HEK293 (cell line): ENCODE measurements around the gene SOWAHA.

ENCODE experiments used
- CTCF ChIA-PET: fragments of 350-600 bp; formaldehyde crosslinking; extraction: SDS; loops from one replicate; lab custom pipeline; 2021; ENCODE audit warnings: antibody characterized with exemption; lab: Yijun Ruan, JAX
- POLR2A ChIA-PET: fragments of 300-600 bp; formaldehyde crosslinking; extraction: SDS; loops from one replicate; lab custom pipeline; 2020; ENCODE audit warnings: antibody characterized with exemption, inconsistent platforms; lab: Yijun Ruan, JAX
- H3K27ac ChIP-seq: fragments of 200-500 bp; sonication (Bioruptor generic); 2 replicates; pipeline ENCODE4 v1.5.1; 2014; ENCODE audit warnings: low read depth, low read length, control low read depth, inconsistent platforms; ENCODE audit errors: extremely low read depth
- H3K36me3 ChIP-seq, 2 experiments: fragments of 200-500 bp in 1 of 2; sonication (Bioruptor generic) in 1 of 2; 1 replicate in 1 of 2; 2 replicates in 1 of 2; pipeline ENCODE4 v1.5.1; 2014 to 2017; ENCODE audit warnings: inconsistent platforms in 2 of 2, low read length in 2 of 2; ENCODE audit not compliant: control insufficient read depth in 2 of 2, insufficient read depth in 1 of 2
- H3K4me1 ChIP-seq: fragments of 200-500 bp; sonication (Bioruptor generic); 2 replicates; pipeline ENCODE4 v1.5.1; 2014; ENCODE audit warnings: mild to moderate bottlenecking, low read length, inconsistent platforms; ENCODE audit not compliant: control insufficient read depth, insufficient read depth
- H3K4me3 ChIP-seq: 2 replicates; pipeline ENCODE4 v1.5.1; 2011; ENCODE audit warnings: low read depth, mild to moderate bottlenecking, control low read depth, low read length, moderate library complexity
- H3K9me3 ChIP-seq: fragments of 200-500 bp; sonication (Bioruptor generic); 2 replicates; pipeline ENCODE4 v1.5.1; 2014; ENCODE audit warnings: low read depth, low read length, inconsistent platforms; ENCODE audit not compliant: control insufficient read depth, insufficient read depth
- GLIS2 ChIP-seq: fragments of 450-650 bp; formaldehyde crosslinking; IDR thresholded peaks from 2 replicates; pipeline ENCODE4 v1.5.1; 2016; ENCODE audit warnings: missing biosample characterization, missing genetic modification characterization
- KLF1 ChIP-seq: fragments of 450-650 bp; formaldehyde crosslinking; IDR thresholded peaks from 2 replicates; pipeline ENCODE4 v1.5.1; 2016; ENCODE audit warnings: missing biosample characterization, missing genetic modification characterization
- MYNN ChIP-seq: fragments of 450-650 bp; formaldehyde crosslinking; IDR thresholded peaks from 2 replicates; pipeline ENCODE4 v1.5.1; 2016; ENCODE audit warnings: missing biosample characterization, missing genetic modification characterization, borderline replicate concordance
- MZF1 ChIP-seq: fragments of 450-650 bp; formaldehyde crosslinking; IDR thresholded peaks from 2 replicates; pipeline ENCODE4 v1.5.1; 2017; ENCODE audit warnings: missing biosample characterization, missing genetic modification characterization, borderline replicate concordance
- ZBTB48 ChIP-seq: fragments of 450-650 bp; formaldehyde crosslinking; IDR thresholded peaks from 2 replicates; pipeline ENCODE4 v1.5.1; 2016; ENCODE audit warnings: missing biosample characterization, missing genetic modification characterization
- ZBTB7A ChIP-seq: fragments of 450-650 bp; formaldehyde crosslinking; IDR thresholded peaks from 2 replicates; pipeline ENCODE4 v1.5.1; 2016; ENCODE audit warnings: low read depth, missing biosample characterization, missing genetic modification characterization
- ZNF169 ChIP-seq: fragments of 450-650 bp; formaldehyde crosslinking; IDR thresholded peaks from 2 replicates; pipeline ENCODE4 v1.5.1; 2016; ENCODE audit warnings: missing biosample characterization, missing genetic modification characterization
- ZNF202 ChIP-seq: fragments of 450-650 bp; formaldehyde crosslinking; IDR thresholded peaks from 2 replicates; pipeline ENCODE4 v1.5.1; 2016; ENCODE audit warnings: missing biosample characterization, missing genetic modification characterization, borderline replicate concordance
- ZNF292 ChIP-seq: fragments of 450-650 bp; formaldehyde crosslinking; IDR thresholded peaks from 2 replicates; pipeline ENCODE4 v1.5.1; 2016; ENCODE audit warnings: low read depth, missing biosample characterization, missing genetic modification characterization, borderline replicate concordance
- ZNF518A ChIP-seq: fragments of 450-650 bp; formaldehyde crosslinking; conservative IDR thresholded peaks from 2 replicates; pipeline ENCODE4 v1.5.1; 2016; ENCODE audit warnings: low read depth, missing biosample characterization, missing genetic modification characterization
- ZNF596 ChIP-seq: fragments of 450-650 bp; IDR thresholded peaks from 2 replicates; pipeline ENCODE4 v1.5.0; 2018; ENCODE audit warnings: missing biosample characterization, mild to moderate bottlenecking, missing genetic modification characterization, moderate library complexity
- ZNF664 ChIP-seq: fragments of 450-650 bp; formaldehyde crosslinking; IDR thresholded peaks from 2 replicates; pipeline ENCODE4 v1.5.1; 2016; ENCODE audit warnings: missing biosample characterization, missing genetic modification characterization
- ZSCAN23 ChIP-seq: fragments of 450-650 bp; formaldehyde crosslinking; IDR thresholded peaks from 2 replicates; pipeline ENCODE4 v1.5.1; 2016; ENCODE audit warnings: missing biosample characterization, missing genetic modification characterization
- ZXDB ChIP-seq: fragments of 450-650 bp; formaldehyde crosslinking; IDR thresholded peaks from 2 replicates; pipeline ENCODE4 v1.5.1; 2016; ENCODE audit warnings: missing biosample characterization, missing genetic modification characterization
- TF ChIP-seq, protein P1 (sequence below): fragments of 450-650 bp; formaldehyde crosslinking; IDR thresholded peaks from 2 replicates; pipeline ENCODE4 v1.5.1; 2017; ENCODE audit warnings: missing biosample characterization, missing genetic modification characterization
- TF ChIP-seq, protein P2 (sequence below): fragments of 450-650 bp; formaldehyde crosslinking; IDR thresholded peaks from 2 replicates; pipeline ENCODE4 v1.5.1; 2017; ENCODE audit warnings: missing biosample characterization, missing genetic modification characterization
- TF ChIP-seq, protein P3 (sequence below): fragments of 450-650 bp; formaldehyde crosslinking; IDR thresholded peaks from 2 replicates; pipeline ENCODE4 v1.5.1; 2016; ENCODE audit warnings: missing biosample characterization, missing genetic modification characterization, borderline replicate concordance
- TF ChIP-seq, protein P4 (sequence below): fragments of 450-650 bp; formaldehyde crosslinking; IDR thresholded peaks from 2 replicates; pipeline ENCODE4 v1.5.1; 2017; ENCODE audit warnings: missing biosample characterization, mild to moderate bottlenecking, missing genetic modification characterization, moderate library complexity

Gene SOWAHA

DNA sequence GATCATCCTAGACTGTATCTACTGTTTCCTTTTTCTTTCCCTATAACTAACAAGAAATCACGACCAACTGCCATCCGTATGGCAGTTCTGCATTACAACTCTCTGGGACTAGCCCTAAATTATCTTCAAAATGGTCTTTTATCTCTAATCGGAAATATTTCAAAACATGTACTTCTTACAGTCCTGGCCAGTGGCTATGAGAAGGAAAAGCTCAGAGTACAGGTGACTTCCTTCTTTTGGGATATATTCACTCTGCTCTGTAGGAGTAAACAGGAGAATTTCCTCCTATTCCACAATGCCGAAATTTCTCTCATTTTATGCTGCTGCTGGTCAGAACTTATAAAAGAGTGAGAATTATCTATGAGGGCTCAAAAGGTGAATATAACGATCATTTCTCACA lies 34.2 kb upstream of the SOWAHA start:
- Histone ChIP-seq H3K27ac (no peak overlapping the region), H3K4me1 (no peaks in the 10 kb centered on the region), H3K9me3 (no peaks in the 10 kb centered on the region), H3K36me3 (peaks cover 0 to under 1% of the 10 kb centered on the region in 2 experiments; a peak in 1 of 3 replicates), H3K4me3 (no peak overlapping the region)
- POLR2A ChIA-PET: no interaction called here
- TF ChIP-seq ZBTB7A (tag by site-specific recombination) (no peak), ZNF596 (no peak), ZNF202 (tag by site-specific recombination) (no peak), MZF1 (tag by site-specific recombination) (no peak), ZNF664 (tag by site-specific recombination) (no peak), ZBTB48 (tag by site-specific recombination) (no peak), ZNF518A (tag by site-specific recombination) (no peak), KLF1 (tag by site-specific recombination) (no peak), ZXDB (tag by site-specific recombination) (no peak), ZNF292 (no peak), ZSCAN23 (tag by site-specific recombination) (no peak), GLIS2 (tag by site-specific recombination) (no peak), MYNN (tag by site-specific recombination) (no peak), ZNF169 (tag by site-specific recombination) (no peak)
- TF ChIP-seq, protein P1, sequence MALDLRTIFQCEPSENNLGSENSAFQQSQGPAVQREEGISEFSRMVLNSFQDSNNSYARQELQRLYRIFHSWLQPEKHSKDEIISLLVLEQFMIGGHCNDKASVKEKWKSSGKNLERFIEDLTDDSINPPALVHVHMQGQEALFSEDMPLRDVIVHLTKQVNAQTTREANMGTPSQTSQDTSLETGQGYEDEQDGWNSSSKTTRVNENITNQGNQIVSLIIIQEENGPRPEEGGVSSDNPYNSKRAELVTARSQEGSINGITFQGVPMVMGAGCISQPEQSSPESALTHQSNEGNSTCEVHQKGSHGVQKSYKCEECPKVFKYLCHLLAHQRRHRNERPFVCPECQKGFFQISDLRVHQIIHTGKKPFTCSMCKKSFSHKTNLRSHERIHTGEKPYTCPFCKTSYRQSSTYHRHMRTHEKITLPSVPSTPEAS (tag by site-specific recombination): no peak
- TF ChIP-seq, protein P2, sequence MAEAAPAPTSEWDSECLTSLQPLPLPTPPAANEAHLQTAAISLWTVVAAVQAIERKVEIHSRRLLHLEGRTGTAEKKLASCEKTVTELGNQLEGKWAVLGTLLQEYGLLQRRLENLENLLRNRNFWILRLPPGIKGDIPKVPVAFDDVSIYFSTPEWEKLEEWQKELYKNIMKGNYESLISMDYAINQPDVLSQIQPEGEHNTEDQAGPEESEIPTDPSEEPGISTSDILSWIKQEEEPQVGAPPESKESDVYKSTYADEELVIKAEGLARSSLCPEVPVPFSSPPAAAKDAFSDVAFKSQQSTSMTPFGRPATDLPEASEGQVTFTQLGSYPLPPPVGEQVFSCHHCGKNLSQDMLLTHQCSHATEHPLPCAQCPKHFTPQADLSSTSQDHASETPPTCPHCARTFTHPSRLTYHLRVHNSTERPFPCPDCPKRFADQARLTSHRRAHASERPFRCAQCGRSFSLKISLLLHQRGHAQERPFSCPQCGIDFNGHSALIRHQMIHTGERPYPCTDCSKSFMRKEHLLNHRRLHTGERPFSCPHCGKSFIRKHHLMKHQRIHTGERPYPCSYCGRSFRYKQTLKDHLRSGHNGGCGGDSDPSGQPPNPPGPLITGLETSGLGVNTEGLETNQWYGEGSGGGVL (tag by site-specific recombination): no peak
- TF ChIP-seq, protein P3, sequence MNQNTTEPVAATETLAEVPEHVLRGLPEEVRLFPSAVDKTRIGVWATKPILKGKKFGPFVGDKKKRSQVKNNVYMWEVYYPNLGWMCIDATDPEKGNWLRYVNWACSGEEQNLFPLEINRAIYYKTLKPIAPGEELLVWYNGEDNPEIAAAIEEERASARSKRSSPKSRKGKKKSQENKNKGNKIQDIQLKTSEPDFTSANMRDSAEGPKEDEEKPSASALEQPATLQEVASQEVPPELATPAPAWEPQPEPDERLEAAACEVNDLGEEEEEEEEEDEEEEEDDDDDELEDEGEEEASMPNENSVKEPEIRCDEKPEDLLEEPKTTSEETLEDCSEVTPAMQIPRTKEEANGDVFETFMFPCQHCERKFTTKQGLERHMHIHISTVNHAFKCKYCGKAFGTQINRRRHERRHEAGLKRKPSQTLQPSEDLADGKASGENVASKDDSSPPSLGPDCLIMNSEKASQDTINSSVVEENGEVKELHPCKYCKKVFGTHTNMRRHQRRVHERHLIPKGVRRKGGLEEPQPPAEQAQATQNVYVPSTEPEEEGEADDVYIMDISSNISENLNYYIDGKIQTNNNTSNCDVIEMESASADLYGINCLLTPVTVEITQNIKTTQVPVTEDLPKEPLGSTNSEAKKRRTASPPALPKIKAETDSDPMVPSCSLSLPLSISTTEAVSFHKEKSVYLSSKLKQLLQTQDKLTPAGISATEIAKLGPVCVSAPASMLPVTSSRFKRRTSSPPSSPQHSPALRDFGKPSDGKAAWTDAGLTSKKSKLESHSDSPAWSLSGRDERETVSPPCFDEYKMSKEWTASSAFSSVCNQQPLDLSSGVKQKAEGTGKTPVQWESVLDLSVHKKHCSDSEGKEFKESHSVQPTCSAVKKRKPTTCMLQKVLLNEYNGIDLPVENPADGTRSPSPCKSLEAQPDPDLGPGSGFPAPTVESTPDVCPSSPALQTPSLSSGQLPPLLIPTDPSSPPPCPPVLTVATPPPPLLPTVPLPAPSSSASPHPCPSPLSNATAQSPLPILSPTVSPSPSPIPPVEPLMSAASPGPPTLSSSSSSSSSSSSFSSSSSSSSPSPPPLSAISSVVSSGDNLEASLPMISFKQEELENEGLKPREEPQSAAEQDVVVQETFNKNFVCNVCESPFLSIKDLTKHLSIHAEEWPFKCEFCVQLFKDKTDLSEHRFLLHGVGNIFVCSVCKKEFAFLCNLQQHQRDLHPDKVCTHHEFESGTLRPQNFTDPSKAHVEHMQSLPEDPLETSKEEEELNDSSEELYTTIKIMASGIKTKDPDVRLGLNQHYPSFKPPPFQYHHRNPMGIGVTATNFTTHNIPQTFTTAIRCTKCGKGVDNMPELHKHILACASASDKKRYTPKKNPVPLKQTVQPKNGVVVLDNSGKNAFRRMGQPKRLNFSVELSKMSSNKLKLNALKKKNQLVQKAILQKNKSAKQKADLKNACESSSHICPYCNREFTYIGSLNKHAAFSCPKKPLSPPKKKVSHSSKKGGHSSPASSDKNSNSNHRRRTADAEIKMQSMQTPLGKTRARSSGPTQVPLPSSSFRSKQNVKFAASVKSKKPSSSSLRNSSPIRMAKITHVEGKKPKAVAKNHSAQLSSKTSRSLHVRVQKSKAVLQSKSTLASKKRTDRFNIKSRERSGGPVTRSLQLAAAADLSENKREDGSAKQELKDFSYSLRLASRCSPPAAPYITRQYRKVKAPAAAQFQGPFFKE: no peak
- TF ChIP-seq, protein P4, sequence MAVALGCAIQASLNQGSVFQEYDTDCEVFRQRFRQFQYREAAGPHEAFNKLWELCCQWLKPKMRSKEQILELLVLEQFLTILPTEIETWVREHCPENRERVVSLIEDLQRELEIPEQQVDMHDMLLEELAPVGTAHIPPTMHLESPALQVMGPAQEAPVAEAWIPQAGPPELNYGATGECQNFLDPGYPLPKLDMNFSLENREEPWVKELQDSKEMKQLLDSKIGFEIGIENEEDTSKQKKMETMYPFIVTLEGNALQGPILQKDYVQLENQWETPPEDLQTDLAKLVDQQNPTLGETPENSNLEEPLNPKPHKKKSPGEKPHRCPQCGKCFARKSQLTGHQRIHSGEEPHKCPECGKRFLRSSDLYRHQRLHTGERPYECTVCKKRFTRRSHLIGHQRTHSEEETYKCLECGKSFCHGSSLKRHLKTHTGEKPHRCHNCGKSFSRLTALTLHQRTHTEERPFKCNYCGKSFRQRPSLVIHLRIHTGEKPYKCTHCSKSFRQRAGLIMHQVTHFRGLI (tag by site-specific recombination): no peak
- CTCF ChIA-PET: interaction anchor here (1.3 kb wide), 1 partner anchor 22 kb away, joined by 3 read pairs; no protein-coding TSS in a partner anchor
